PFSK-1 (cell line): ENCODE results near the gene PDE6A.

Source experiments
- FOXP2 ChIP-seq: optimal IDR thresholded peaks from 2 replicates; pipeline ENCODE3; 2011; ENCODE audit warnings: borderline replicate concordance, control low read depth, inconsistent platforms; ENCODE audit not compliant: insufficient read depth; ENCODE audit errors: extremely low read length, extremely low read depth
- POLR2AphosphoS5 ChIP-seq: IDR thresholded peaks from 2 replicates; pipeline ENCODE4 v1.6.1; 2012; ENCODE audit warnings: low read depth, mild to moderate bottlenecking, control low read depth, low read length, moderate library complexity
- SIN3A ChIP-seq: IDR thresholded peaks from 2 replicates; pipeline ENCODE4 v1.6.1; 2012; ENCODE audit warnings: mild to moderate bottlenecking, low read length, moderate library complexity, borderline replicate concordance; ENCODE audit not compliant: insufficient read depth
- TAF1 ChIP-seq: IDR thresholded peaks from 2 replicates; pipeline ENCODE4 v1.6.1; 2012; ENCODE audit warnings: low read length, control low read depth, borderline replicate concordance; ENCODE audit not compliant: insufficient read depth
- TF ChIP-seq, protein P1 (sequence below), 2 experiments: IDR thresholded peaks; 2 replicates each; pipeline versions ENCODE4 v1.6.1 to v1.8.0; 2011 to 2012; ENCODE audit warnings: low read depth in 2 of 2, low read length in 2 of 2, control low read depth in 1 of 2, inconsistent platforms in 1 of 2, mild to moderate bottlenecking in 1 of 2, moderate library complexity in 1 of 2; ENCODE audit not compliant: insufficient read depth in 1 of 2

Gene PDE6A

DNA sequence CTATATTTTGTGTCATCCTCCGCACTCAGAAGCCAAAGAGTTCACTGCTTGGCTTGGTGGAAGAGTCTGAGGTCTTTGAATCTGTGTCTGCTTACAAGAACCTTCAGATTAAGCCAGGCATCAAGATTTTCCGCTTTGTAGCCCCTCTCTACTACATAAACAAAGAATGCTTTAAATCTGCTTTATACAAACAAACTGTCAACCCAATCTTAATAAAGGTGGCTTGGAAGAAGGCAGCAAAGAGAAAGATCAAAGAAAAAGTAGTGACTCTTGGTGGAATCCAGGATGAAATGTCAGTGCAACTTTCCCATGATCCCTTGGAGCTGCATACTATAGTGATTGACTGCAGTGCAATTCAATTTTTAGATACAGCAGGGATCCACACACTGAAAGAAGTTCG, 36.6 kb upstream of the PDE6A start:
- TF ChIP-seq POLR2AphosphoS5 (no peak), FOXP2 (no peak), TAF1 (no peak), SIN3A (no peak)
- TF ChIP-seq, protein P1, sequence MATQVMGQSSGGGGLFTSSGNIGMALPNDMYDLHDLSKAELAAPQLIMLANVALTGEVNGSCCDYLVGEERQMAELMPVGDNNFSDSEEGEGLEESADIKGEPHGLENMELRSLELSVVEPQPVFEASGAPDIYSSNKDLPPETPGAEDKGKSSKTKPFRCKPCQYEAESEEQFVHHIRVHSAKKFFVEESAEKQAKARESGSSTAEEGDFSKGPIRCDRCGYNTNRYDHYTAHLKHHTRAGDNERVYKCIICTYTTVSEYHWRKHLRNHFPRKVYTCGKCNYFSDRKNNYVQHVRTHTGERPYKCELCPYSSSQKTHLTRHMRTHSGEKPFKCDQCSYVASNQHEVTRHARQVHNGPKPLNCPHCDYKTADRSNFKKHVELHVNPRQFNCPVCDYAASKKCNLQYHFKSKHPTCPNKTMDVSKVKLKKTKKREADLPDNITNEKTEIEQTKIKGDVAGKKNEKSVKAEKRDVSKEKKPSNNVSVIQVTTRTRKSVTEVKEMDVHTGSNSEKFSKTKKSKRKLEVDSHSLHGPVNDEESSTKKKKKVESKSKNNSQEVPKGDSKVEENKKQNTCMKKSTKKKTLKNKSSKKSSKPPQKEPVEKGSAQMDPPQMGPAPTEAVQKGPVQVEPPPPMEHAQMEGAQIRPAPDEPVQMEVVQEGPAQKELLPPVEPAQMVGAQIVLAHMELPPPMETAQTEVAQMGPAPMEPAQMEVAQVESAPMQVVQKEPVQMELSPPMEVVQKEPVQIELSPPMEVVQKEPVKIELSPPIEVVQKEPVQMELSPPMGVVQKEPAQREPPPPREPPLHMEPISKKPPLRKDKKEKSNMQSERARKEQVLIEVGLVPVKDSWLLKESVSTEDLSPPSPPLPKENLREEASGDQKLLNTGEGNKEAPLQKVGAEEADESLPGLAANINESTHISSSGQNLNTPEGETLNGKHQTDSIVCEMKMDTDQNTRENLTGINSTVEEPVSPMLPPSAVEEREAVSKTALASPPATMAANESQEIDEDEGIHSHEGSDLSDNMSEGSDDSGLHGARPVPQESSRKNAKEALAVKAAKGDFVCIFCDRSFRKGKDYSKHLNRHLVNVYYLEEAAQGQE (IDR thresholded peaks at IDR 0.05; ENCODE audit: insufficient read depth in 1 of 2, low read depth in 2 of 2, low read length in 2 of 2): no peak

- TF ChIP-seq POLR2AphosphoS5: no peak
- TF ChIP-seq SIN3A: no peak
- TF ChIP-seq FOXP2: no peak
- no peak for TF ChIP-seq TAF1
- TF ChIP-seq, protein P1 (IDR thresholded peaks at IDR 0.05; ENCODE audit: insufficient read depth in 1 of 2, low read depth in 2 of 2, low read length in 2 of 2): no peak
These were observed 35.3 kb upstream of the PDE6A start for GRCh38 chr5:149979896-149980295.

DNA sequence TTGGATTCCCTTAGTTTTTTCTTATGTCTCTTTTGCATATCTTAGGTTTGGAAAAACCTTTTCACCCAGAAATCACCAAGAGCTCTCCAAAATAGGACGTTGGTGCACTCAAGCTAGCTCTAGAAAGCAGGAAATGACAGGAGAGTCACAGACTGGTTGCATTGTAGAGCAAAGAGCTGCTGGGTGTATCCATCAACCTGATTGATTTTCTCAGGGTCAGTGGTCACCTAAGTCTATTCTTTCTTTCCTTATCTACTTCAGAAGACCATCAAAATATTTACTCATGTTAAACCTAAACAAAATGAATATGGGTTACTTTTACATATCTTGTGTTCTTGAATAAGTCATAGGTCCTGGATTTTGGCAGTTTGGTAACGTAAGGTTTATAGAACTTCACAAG, 30.8 kb upstream of the PDE6A start:
- TF ChIP-seq SIN3A (no peak), POLR2AphosphoS5 (no peak), TAF1 (no peak), FOXP2 (no peak)
- TF ChIP-seq, protein P1 (IDR thresholded peaks at IDR 0.05; ENCODE audit: insufficient read depth in 1 of 2, low read depth in 2 of 2, low read length in 2 of 2): no peak

DNA sequence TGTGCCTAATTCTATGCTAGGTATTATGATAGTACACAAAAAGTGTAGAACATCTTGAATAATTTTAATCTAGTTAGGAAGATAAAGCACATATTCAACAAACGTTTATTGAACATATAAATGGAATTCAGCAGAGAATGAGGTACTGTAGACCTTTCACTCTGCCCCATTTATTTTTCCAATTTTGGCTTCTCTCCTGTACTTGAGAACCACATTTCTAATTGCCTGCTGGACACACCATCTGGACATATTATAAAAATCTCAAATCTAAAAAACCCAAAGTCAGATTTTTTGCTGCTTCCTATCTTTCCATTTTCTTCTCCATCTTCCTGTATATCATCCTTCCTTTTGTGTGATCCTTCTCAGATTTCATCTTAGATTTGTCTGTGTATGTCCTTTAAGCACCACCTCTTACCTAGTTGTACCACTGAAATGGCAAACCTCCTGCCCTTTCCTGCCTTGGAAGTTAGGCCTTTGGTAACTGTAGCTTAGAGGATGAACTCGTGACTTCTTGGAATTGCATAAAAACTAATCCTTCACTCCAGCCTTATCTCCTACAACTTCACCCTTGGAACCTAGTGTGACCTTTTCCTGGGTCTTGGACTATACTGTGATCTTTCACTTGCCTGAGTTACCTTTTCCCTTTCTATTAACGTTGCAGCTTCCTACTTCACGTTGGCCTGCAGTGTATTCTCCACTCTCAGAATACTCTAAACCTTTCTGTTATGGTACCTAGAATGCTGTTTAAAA, 24.8 kb upstream of the PDE6A start:
- TF ChIP-seq POLR2AphosphoS5: no peak
- TF ChIP-seq SIN3A: no peak
- no peak for TF ChIP-seq FOXP2
- TF ChIP-seq, protein P1 (IDR thresholded peaks at IDR 0.05; ENCODE audit: insufficient read depth in 1 of 2, low read depth in 2 of 2, low read length in 2 of 2): no peak
- no peak for TF ChIP-seq TAF1

DNA sequence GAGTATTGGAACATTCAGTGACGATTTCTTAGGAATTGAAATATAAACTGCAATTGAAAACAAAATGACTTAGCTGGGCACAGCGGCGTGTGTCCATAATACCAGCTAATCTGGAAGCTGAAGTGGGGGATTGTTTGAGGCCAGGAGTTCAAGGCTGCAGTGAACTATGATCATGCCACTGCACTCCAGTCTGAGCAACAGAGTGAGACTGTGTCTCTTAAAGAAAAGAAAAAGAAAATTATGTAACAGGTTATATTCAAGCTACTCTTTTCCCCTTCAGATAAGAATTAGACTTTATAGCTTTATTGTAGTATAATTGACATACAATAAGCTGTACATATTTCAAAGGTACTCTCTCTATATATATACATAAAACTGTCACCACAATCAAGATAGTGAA, 22.4 kb upstream of the PDE6A start:
- no peak for TF ChIP-seq TAF1
- TF ChIP-seq, protein P1 (IDR thresholded peaks at IDR 0.05; ENCODE audit: insufficient read depth in 1 of 2, low read depth in 2 of 2, low read length in 2 of 2): no peak
- no peak for TF ChIP-seq POLR2AphosphoS5
- TF ChIP-seq FOXP2: no peak
- no peak for TF ChIP-seq SIN3A
